ENCODE measurements around the gene ABCA5. TPM values are rescaled to one million over a fixed set of nuclear protein-coding genes. Genes with fewer than 3 reads are reported as not detected.

Gene ABCA5
- total and polyA plus RNA-seq, 9 donors: 8.3 to 34.1 (median 23.7) TPM

DNA sequence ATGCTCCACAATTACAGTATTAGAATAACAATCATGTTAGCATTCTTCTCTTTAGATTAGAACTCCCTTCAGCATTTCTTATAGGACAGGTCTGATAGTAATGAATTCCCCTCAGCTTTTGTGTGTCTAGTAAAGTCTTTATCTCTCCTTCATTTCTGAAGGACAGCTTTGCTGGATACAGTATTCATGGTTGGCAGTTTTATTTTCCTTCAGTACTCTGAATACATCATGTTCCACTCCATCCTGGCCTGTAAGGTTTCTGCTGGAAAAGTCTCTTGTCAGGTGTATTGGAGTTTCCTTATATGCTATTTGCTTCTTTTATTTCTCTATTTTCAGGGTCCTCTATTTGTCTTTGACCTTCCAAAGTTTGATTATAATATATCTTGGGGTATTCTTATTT, 94.3 kb downstream of the ABCA5 start:
- H3K9me3 ChIP-seq: peaks cover 0 to 6% of the 10 kb centered on the region in 2 donors
- no peak for DNase-seq
- H3K4me3 ChIP-seq: no peak overlapping the region
- no peaks in the 10 kb centered on the region for H3K27me3 ChIP-seq
- H3K4me1 ChIP-seq (ENCODE audit: insufficient read depth): peaks cover 2% of the 10 kb centered on the region
- intact Hi-C loops (cut with DNase I): no loop called here
- H3K27ac ChIP-seq: no peak overlapping the region
- no peaks in the 10 kb centered on the region for H3K36me3 ChIP-seq
- TF ChIP-seq, protein P1, sequence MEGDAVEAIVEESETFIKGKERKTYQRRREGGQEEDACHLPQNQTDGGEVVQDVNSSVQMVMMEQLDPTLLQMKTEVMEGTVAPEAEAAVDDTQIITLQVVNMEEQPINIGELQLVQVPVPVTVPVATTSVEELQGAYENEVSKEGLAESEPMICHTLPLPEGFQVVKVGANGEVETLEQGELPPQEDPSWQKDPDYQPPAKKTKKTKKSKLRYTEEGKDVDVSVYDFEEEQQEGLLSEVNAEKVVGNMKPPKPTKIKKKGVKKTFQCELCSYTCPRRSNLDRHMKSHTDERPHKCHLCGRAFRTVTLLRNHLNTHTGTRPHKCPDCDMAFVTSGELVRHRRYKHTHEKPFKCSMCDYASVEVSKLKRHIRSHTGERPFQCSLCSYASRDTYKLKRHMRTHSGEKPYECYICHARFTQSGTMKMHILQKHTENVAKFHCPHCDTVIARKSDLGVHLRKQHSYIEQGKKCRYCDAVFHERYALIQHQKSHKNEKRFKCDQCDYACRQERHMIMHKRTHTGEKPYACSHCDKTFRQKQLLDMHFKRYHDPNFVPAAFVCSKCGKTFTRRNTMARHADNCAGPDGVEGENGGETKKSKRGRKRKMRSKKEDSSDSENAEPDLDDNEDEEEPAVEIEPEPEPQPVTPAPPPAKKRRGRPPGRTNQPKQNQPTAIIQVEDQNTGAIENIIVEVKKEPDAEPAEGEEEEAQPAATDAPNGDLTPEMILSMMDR (IDR thresholded peaks at IDR 0.05): no peak
- no peak for TF ChIP-seq EP300 (IDR thresholded peaks at IDR 0.05)
- TF ChIP-seq POLR2A (IDR thresholded peaks at IDR 0.05): no peak

DNA sequence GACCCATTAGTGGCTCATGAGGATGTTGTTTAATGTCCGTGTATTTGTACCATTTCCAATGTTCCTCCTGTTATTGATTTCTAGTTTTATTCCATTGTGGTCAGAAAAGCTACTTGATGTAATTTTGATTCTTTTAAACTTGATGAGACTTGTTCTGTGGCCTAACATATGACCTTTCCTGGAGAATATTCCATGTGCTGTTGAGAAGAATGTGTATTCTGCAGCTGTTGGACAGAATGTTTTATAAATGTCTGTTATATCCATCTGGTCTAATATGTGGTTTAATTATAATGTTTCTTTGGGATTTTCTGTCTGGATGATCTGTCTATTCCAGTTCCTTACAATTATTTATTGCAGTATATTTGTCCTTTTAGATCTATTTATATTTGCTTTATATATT, 95.4 kb downstream of the ABCA5 start:
- intact Hi-C loops (cut with DNase I): no loop called here
- no peak for DNase-seq
- peaks cover 2% of the 10 kb centered on the region for H3K4me1 ChIP-seq (ENCODE audit: insufficient read depth)
- TF ChIP-seq POLR2A (IDR thresholded peaks at IDR 0.05): no peak
- TF ChIP-seq, protein P1 (IDR thresholded peaks at IDR 0.05): no peak
- TF ChIP-seq EP300 (IDR thresholded peaks at IDR 0.05): no peak
- no peaks in the 10 kb centered on the region for H3K27me3 ChIP-seq
- no peaks in the 10 kb centered on the region for H3K36me3 ChIP-seq
- peaks cover 0 to 6% of the 10 kb centered on the region in 2 donors for H3K9me3 ChIP-seq
- H3K4me3 ChIP-seq: no peak overlapping the region
- 82 to 93% (median 90%) methylated on average over 1 of the region's 1 CpG for WGBS, 3 donors
- no peak overlapping the region for H3K27ac ChIP-seq

DNA sequence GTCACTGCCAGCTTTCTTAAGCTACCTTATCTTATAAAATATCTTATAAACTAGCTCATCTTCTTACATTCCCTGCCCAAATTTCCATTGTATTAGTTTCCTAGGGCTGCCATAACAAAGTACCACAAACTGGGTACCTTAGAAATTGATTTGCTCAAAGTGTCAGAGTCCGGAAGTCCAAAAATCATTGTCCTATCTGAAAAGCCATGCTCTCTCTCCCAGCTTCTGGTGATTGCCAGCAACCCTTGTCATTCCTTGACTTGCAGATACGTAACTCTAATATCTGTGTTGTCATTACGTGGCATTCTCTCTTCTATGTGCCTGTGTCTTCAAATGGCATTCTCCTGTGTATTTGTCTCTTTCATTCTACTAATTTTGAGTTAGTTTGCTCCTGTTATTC, 96.0 kb downstream of the ABCA5 start:
- H3K9me3 ChIP-seq: peaks cover 0 to 6% of the 10 kb centered on the region in 2 donors
- no peak for TF ChIP-seq POLR2A (IDR thresholded peaks at IDR 0.05)
- TF ChIP-seq, protein P1 (IDR thresholded peaks at IDR 0.05): no peak
- TF ChIP-seq EP300 (IDR thresholded peaks at IDR 0.05): no peak
- DNase-seq: no peak
- 95 to 98% (median 97%) methylated on average over 3 of the region's 3 CpGs for WGBS, 3 donors
- no peaks in the 10 kb centered on the region for H3K27me3 ChIP-seq
- H3K27ac ChIP-seq: no peak overlapping the region
- H3K36me3 ChIP-seq: no peaks in the 10 kb centered on the region
- intact Hi-C loops (cut with DNase I): no loop called here
- H3K4me3 ChIP-seq: no peak overlapping the region
- peaks cover 2% of the 10 kb centered on the region for H3K4me1 ChIP-seq (ENCODE audit: insufficient read depth)

DNA sequence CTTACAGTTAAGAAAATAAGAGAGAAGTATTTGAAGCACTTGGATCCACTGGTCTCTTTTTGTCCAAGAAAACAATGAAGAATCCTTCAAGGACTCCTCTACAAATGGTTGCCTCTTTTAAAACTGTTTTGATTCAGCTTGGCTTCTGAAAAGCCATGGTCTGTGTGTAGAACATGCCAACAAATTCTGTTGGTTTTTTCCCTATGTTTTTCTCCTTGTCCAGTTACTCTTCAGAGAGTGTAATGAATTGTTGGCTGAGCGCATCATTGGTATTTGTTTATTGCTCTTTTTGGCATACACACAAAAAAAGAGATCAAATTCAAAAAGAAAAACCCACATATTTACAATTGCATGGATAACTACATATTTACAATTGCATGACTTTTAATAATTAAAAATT, 98.4 kb downstream of the ABCA5 start, which contains the start of gene ABCA10:
TSS of gene ABCA10 (minus strand) at position 249 of the 400 bp plus-strand sequence. CDS start 3,466 bp downstream, outside the sequence.
- H3K36me3 ChIP-seq: no peaks in the 10 kb centered on the region
- H3K27ac ChIP-seq: peak within 1 kb of the TSS in 1 of 2 donors; percentile 70
- TF ChIP-seq EP300 (IDR thresholded peaks at IDR 0.05) (no peak), POLR2A (IDR thresholded peaks at IDR 0.05) (no peak)
- TF ChIP-seq, protein P1 (IDR thresholded peaks at IDR 0.05): no peak
- H3K9me3 ChIP-seq: peaks cover 0 to 6% of the 10 kb centered on the region in 2 donors
- peak within 1 kb of the TSS; percentile 31 for H3K4me3 ChIP-seq
- 12 to 21% (median 18%) methylated on average over 1 of the region's 1 CpG for WGBS, 3 donors
- peaks cover 2% of the 10 kb centered on the region for H3K4me1 ChIP-seq (ENCODE audit: insufficient read depth)
- intact Hi-C loops (cut with DNase I): no loop called here
- no peak for DNase-seq
- no peaks in the 10 kb centered on the region for H3K27me3 ChIP-seq
